Activated B cell treated with CpG ODN at 0.5 μM for 24 hours (primary cell): Measurements from ENCODE around the gene ADGRB2. TPM values are rescaled to one million over a fixed set of nuclear protein-coding genes. Genes with fewer than 3 reads are reported as not detected.

ENCODE experiments used
- ATAC-seq: fragments of 200-7000 bp; cut with Tn5 transposase; one replicate; pipeline ENCODE4 v1.10.0; 2021; ENCODE audit warnings: low read depth, mild to moderate bottlenecking, moderate library complexity
- CTCF ChIA-PET: fragments of 350-600 bp; sonication (Branson Sonifier 250); formaldehyde crosslinking; loops from one replicate; lab custom pipeline; 2021; ENCODE audit warnings: antibody characterized with exemption; lab: Charles Lee
- POLR2A ChIA-PET: fragments of 350-600 bp; sonication (Branson Sonifier 250); formaldehyde crosslinking; loops from one replicate; lab custom pipeline; 2021; ENCODE audit warnings: antibody characterized with exemption; lab: Charles Lee
- DNase-seq: peaks from one replicate; pipeline ENCODE4 v3.0.0; 2022
- H3K27ac Mint-ChIP-seq: one replicate; pipeline ENCODE4 v1.8.0; 2020; ENCODE audit warnings: mixed read lengths
- H3K27me3 Mint-ChIP-seq: one replicate; pipeline ENCODE4 v1.8.0; 2021; ENCODE audit warnings: mixed read lengths
- H3K36me3 Mint-ChIP-seq: one replicate; pipeline ENCODE4 v1.8.0; 2021; ENCODE audit warnings: low read depth, mixed read lengths
- H3K4me1 Mint-ChIP-seq: one replicate; pipeline ENCODE4 v1.8.0; 2021; ENCODE audit warnings: mixed read lengths
- H3K4me3 Mint-ChIP-seq: one replicate; pipeline ENCODE4 v1.8.0; 2020; ENCODE audit warnings: mild to moderate bottlenecking, mixed read lengths
- H3K9me3 Mint-ChIP-seq: one replicate; pipeline ENCODE4 v1.8.0; 2020; ENCODE audit warnings: mixed read lengths
- CTCF ChIP-seq: fragments of 200-600 bp; IDR thresholded peaks from one replicate; pipeline ENCODE4 v1.8.0; 2022; ENCODE audit warnings: antibody characterized with exemption, mild to moderate bottlenecking
- intact Hi-C: fragments of 100-400 bp; cut with micrococcal nuclease; formaldehyde crosslinking; loops from one replicate; pipeline ENCODE4 v1.15.1; 2024
- total RNA-seq: library from RNA; stranded (reverse); gene quantifications from 2 replicates; pipeline ENCODE4 v1.2.3, GENCODE V29; 2022

The ADGRB2 gene
- total RNA-seq, 1 donor from 2014 or later: 6.3 TPM

DNA sequence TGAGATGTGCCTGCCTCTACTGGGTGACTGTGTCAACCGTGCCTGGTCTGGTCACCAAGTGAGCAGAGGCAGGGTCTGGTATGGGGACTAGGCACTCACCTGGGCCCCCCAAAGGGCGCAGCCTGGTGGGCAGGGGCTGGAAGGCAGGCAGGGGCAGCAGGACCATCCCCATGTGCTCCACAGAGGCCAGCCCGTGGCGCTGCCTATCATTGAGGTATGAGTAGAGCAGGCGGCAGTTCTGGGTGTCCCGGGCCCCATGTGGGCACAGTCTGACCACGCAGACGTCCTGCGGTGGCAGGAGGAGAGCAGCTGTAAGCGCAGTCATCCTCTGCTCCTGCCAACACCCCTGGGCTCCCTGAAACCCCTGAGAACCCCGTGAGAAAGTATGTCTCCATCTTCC lies 28.0 kb upstream of the ADGRB2 start:
- ChIA-PET CTCF (interaction anchor here (0.7 to 4.6 kb wide), 2 partner anchors 128 to 170 kb away, joined by 3 to 114 read pairs; no protein-coding TSS in a partner anchor), POLR2A (interaction anchor here (0.6 kb wide), 1 partner anchor 97 kb away, joined by 4 read pairs; no protein-coding TSS in a partner anchor)
- intact Hi-C loops: no loop called here
- no peak overlapping the region for H3K4me3 Mint-ChIP-seq
- H3K36me3 Mint-ChIP-seq: no peaks in the 10 kb centered on the region
- ATAC-seq: no peak
- no peak overlapping the region for H3K27ac Mint-ChIP-seq
- H3K27me3 Mint-ChIP-seq: peaks cover 10% of the 10 kb centered on the region
- no peaks in the 10 kb centered on the region for H3K9me3 Mint-ChIP-seq
- TF ChIP-seq CTCF: no peak
- peak; percentile 8 for DNase-seq
- peaks cover 14% of the 10 kb centered on the region for H3K4me1 Mint-ChIP-seq

DNA sequence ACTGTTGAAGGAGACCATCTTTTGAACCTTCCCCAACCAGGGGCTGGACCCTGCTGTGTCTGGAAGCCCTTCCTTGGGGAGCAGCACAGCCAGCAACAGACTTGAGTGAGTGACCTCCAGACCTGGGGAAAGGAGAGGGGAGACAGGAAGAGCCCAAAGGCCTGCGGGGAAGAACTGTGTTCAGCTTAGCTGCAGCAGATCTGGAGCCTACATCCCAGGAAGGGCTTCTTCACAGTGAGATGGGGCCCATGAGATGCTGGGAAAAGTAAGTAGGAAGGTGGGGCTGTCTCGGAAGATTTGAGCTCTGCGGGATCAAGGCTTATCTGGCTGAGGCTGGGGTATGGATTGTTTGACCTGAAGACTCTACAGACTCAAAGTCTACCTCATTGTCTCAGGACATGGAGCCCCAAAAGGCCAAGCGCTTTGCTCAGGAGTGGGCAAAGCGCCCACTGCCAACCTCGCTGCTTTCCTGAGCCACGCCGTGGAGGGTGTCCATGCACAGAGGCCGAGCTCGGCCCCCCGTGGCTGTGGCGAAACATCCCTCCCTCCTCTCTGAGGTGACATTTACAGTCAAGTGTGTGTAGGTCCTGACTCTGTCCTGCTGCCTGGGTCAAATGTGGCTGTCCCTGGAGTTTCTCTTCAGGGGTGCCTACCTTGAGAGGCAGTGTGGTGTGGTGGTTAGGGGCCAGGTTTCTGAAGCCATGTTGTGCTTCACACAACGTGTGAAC lies 27.2 kb upstream of the ADGRB2 start:
- no peak for DNase-seq
- ATAC-seq: no peak
- Mint-ChIP-seq H3K4me1 (peaks cover 22% of the 10 kb centered on the region), H3K4me3 (no peak overlapping the region), H3K9me3 (no peaks in the 10 kb centered on the region), H3K36me3 (no peaks in the 10 kb centered on the region), H3K27ac (peak overlapping the region; percentile 30), H3K27me3 (peaks cover 7% of the 10 kb centered on the region)
- intact Hi-C loops: no loop called here
- no peak for TF ChIP-seq CTCF
- CTCF ChIA-PET: interaction anchor here (3.3 to 4.6 kb wide), 4 partner anchors 29 to 171 kb away, joined by 41 to 114 read pairs (median 62); partner anchors contain the start of gene ADGRB2
- POLR2A ChIA-PET: no interaction called here

DNA sequence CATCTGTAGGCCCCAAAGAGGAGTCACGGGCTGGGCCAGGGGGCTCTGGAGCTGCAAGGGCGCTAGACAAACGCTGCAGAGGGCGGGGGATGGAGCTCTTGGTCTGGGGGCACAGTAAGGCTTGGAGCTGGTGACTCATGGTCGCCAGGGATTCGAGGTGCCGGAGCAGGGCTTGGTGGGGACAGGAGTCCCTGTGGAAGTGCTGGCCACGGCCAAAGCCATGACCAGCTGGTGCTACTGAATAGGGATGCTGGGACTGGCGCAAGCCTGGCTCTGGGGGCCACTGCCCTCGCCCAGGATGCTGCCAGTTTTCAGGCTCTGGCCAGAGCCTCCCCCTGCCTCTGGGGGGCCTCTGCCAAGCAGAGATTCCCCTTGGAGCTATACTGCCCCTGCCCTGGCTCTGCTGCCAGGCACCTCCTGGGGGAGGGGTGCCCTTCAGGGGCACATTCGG lies 26.5 kb upstream of the ADGRB2 start:
- DNase-seq: no peak
- Mint-ChIP-seq H3K27ac (no peak overlapping the region), H3K9me3 (no peaks in the 10 kb centered on the region), H3K27me3 (peaks cover 5% of the 10 kb centered on the region), H3K4me3 (no peak overlapping the region), H3K36me3 (no peaks in the 10 kb centered on the region), H3K4me1 (peaks cover 28% of the 10 kb centered on the region)
- ATAC-seq: no peak
- ChIA-PET CTCF (interaction anchor here (1.5 to 4.6 kb wide), 6 partner anchors 29 to 176 kb away, joined by 3 to 114 read pairs (median 48); partner anchors contain the start of gene ADGRB2), POLR2A (no interaction called here)
- no peak for TF ChIP-seq CTCF
- intact Hi-C loops: no loop called here

DNA sequence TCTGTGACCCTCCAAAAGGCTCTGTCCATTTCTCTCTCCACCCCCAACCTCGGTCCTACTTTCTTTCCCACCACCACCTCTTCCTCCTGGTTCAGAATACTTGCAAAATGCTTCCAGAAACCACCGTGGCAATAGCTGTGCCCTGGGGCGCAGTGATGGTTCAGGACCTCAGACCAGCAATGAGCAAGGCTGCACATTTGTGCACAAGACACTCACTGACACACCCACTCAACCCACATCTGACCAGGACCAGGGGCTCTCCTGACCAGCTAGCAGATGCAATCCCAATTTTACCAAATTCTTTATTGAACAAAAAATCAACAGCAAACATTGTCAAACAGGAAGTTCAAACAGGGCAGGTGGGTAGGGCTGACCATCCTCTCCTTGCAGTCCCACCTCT lies 26.0 kb upstream of the ADGRB2 start:
- Mint-ChIP-seq H3K9me3 (no peaks in the 10 kb centered on the region), H3K27ac (no peak overlapping the region)
- intact Hi-C loops: no loop called here

More for the DNA sequence above, 26.0 kb upstream of the ADGRB2 start:
- peaks cover 4% of the 10 kb centered on the region for H3K27me3 Mint-ChIP-seq
- H3K4me1 Mint-ChIP-seq: peaks cover 33% of the 10 kb centered on the region
- no peak overlapping the region for H3K4me3 Mint-ChIP-seq
- CTCF ChIA-PET: interaction anchor here (0.9 to 4.6 kb wide), 11 partner anchors 28 to 609 kb away, joined by 3 to 114 read pairs (median 15); partner anchors contain the start of gene ADGRB2
- no peak for ATAC-seq
- no peak for DNase-seq
- no peaks in the 10 kb centered on the region for H3K36me3 Mint-ChIP-seq
- no peak for TF ChIP-seq CTCF
- POLR2A ChIA-PET: interaction anchor here (1.4 kb wide), 1 partner anchor 129 kb away, joined by 3 read pairs; no protein-coding TSS in a partner anchor
